GM21737 (cell line): ENCODE data around the gene ZFAND2B.

Experiments used
- ATAC-seq: cut with Tn5 transposase; IDR thresholded peaks from one replicate; pipeline ENCODE4 v1.9.1; 2021; ENCODE audit warnings: mild to moderate bottlenecking, moderate library complexity; ENCODE audit not compliant: unreplicated experiment

ZFAND2B gene

GRCh38 chr2:219220652-219221402 is 14.2 kb downstream of the ZFAND2B start:
- ATAC-seq = no peak

- ATAC-seq = no peak
Observed at GRCh38 chr2:219221957-219222518, 15.5 kb downstream of the ZFAND2B start.

GRCh38 chr2:219223831-219224610 is 17.4 kb downstream of the ZFAND2B start:
- ATAC-seq = no peak

- ATAC-seq = no peak
Observed at GRCh38 chr2:219225350-219225749, 18.8 kb downstream of the ZFAND2B start.

GRCh38 chr2:219228041-219228910 is 21.7 kb downstream of the ZFAND2B start:
- ATAC-seq = no peak

GRCh38 chr2:219228911-219229304 is 22.3 kb downstream of the ZFAND2B start:
- no peak for ATAC-seq

- ATAC-seq = peak; percentile 97
Observed at GRCh38 chr2:219229305-219230058, 22.9 kb downstream of the ZFAND2B start, which contains the start of the genes ANKZF1 and ATG9A. ANKZF1 (plus strand) TSS chr2:219229806; CDS start chr2:219230258, 452 bp downstream. ATG9A (minus strand) TSS chr2:219229636; CDS start chr2:219228024, 1,612 bp downstream.

- ATAC-seq = no peak
Observed at GRCh38 chr2:219230059-219230540, 23.5 kb downstream of the ZFAND2B start.

GRCh38 chr2:219234331-219234730 is 27.7 kb downstream of the ZFAND2B start:
- ATAC-seq = no peak

- no peak for ATAC-seq
Observed at GRCh38 chr2:219243291-219243761, 36.7 kb downstream of the ZFAND2B start.

GRCh38 chr2:219244789-219245147 is 38.2 kb downstream of the ZFAND2B start:
- no peak for ATAC-seq

- ATAC-seq = peak; percentile 61
Observed at GRCh38 chr2:219245148-219245898, 38.7 kb downstream of the ZFAND2B start, which contains the start of the genes GLB1L and STK16. GLB1L (minus strand) TSS chr2:219245444; CDS start chr2:219243573, 1,871 bp downstream. STK16 (plus strand) TSS chr2:219245479; CDS start chr2:219246000, 521 bp downstream.

- ATAC-seq = no peak
Observed at GRCh38 chr2:219245899-219246230, 39.3 kb downstream of the ZFAND2B start.

GRCh38 chr2:219246559-219246958 is 40.0 kb downstream of the ZFAND2B start:
- no peak for ATAC-seq

GRCh38 chr2:219247678-219248642 is 41.4 kb downstream of the ZFAND2B start:
- no peak for ATAC-seq

GRCh38 chr2:219248845-219249202 is 42.2 kb downstream of the ZFAND2B start:
- ATAC-seq = no peak

GRCh38 chr2:219249203-219249980 is 42.8 kb downstream of the ZFAND2B start:
- ATAC-seq = peak; percentile 41
